KMS-11 (cell line): ENCODE measurements around the gene MOGAT2.

ENCODE experiments used
- H2AFZ ChIP-seq: fragments of 200-600 bp; sonication (generic); 2 replicates; pipeline ENCODE4 v1.6.1; 2016; ENCODE audit warnings: antibody characterized with exemption, mixed run types, low read depth
- H3K27ac ChIP-seq: fragments of 200-600 bp; sonication (generic); 2 replicates; pipeline ENCODE4 v1.6.1; 2016; ENCODE audit warnings: mild to moderate bottlenecking, mixed run types
- H3K27me3 ChIP-seq: fragments of 200-600 bp; sonication (generic); 2 replicates; pipeline ENCODE4 v1.6.1; 2017; ENCODE audit warnings: mild to moderate bottlenecking, low read depth, mixed run types, moderate library complexity; ENCODE audit not compliant: insufficient read depth
- H3K36me3 ChIP-seq: fragments of 200-600 bp; sonication (generic); 2 replicates; pipeline ENCODE4 v1.6.1; 2017; ENCODE audit warnings: mild to moderate bottlenecking, mixed run types; ENCODE audit not compliant: insufficient read depth
- H3K4me1 ChIP-seq: fragments of 200-600 bp; sonication (generic); 2 replicates; pipeline ENCODE4 v1.6.1; 2016; ENCODE audit warnings: mild to moderate bottlenecking, low read depth, mixed run types; ENCODE audit not compliant: poor library complexity, severe bottlenecking
- H3K4me2 ChIP-seq: fragments of 200-600 bp; sonication (generic); 2 replicates; pipeline ENCODE4 v1.7.0; 2016; ENCODE audit warnings: mild to moderate bottlenecking, mixed run types
- H3K4me3 ChIP-seq: fragments of 200-600 bp; sonication (generic); IDR thresholded peaks from 2 replicates; pipeline ENCODE4 v1.6.1; 2017; ENCODE audit warnings: low read depth, low read length, mixed read lengths; ENCODE audit not compliant: insufficient read depth
- H3K79me2 ChIP-seq: fragments of 200-600 bp; sonication (generic); 2 replicates; pipeline ENCODE4 v1.6.1; 2016; ENCODE audit warnings: low read depth, mixed run types; ENCODE audit not compliant: insufficient read depth
- H3K9ac ChIP-seq: fragments of 200-600 bp; sonication (generic); 2 replicates; pipeline ENCODE4 v1.6.1; 2016; ENCODE audit warnings: mild to moderate bottlenecking, mixed run types
- H4K20me1 ChIP-seq: fragments of 200-600 bp; sonication (generic); 2 replicates; pipeline ENCODE4 v1.6.1; 2016; ENCODE audit warnings: mild to moderate bottlenecking, mixed run types; ENCODE audit not compliant: insufficient read depth
- TF ChIP-seq, protein P1 (sequence below): fragments of 200-600 bp; sonication (generic); conservative IDR thresholded peaks from 2 replicates; pipeline ENCODE4 v1.6.1; 2017; ENCODE audit warnings: low read depth, mild to moderate bottlenecking, antibody characterized with exemption, low read length, moderate library complexity, mixed read lengths

MOGAT2 gene

DNA sequence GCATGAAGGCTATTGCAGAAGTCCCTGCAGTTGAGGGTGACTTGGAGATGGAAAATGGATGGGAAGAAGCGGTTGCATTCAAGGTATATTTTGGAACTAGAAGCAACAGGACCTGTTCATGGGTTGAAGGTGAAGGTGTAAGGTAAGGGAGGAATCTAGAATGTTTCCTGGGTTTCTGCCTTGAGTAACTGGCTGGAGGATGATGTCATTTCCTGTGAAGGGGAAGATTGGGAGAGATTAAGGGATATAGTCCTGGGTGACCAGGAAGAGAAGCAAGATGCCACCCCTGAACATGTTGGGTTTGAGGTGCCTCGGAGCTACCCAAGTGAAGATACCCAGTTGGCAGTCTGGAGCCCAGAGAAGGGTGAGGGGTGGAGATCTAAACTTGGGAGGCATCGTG is 12.1 kb upstream of the MOGAT2 start:
- no peak overlapping the region for H3K9ac ChIP-seq
- H3K27ac ChIP-seq: no peak overlapping the region
- no peaks in the 10 kb centered on the region for H3K79me2 ChIP-seq
- H3K4me3 ChIP-seq: no peak overlapping the region
- no peaks in the 10 kb centered on the region for H3K36me3 ChIP-seq
- H3K4me2 ChIP-seq: no peak overlapping the region
- no peaks in the 10 kb centered on the region for H4K20me1 ChIP-seq
- H3K4me1 ChIP-seq: no peaks in the 10 kb centered on the region
- peak overlapping the region; percentile 39; the same call in 1 of the 2 replicates for H2AFZ ChIP-seq
- H3K27me3 ChIP-seq: no peaks in the 10 kb centered on the region
- TF ChIP-seq, protein P1, sequence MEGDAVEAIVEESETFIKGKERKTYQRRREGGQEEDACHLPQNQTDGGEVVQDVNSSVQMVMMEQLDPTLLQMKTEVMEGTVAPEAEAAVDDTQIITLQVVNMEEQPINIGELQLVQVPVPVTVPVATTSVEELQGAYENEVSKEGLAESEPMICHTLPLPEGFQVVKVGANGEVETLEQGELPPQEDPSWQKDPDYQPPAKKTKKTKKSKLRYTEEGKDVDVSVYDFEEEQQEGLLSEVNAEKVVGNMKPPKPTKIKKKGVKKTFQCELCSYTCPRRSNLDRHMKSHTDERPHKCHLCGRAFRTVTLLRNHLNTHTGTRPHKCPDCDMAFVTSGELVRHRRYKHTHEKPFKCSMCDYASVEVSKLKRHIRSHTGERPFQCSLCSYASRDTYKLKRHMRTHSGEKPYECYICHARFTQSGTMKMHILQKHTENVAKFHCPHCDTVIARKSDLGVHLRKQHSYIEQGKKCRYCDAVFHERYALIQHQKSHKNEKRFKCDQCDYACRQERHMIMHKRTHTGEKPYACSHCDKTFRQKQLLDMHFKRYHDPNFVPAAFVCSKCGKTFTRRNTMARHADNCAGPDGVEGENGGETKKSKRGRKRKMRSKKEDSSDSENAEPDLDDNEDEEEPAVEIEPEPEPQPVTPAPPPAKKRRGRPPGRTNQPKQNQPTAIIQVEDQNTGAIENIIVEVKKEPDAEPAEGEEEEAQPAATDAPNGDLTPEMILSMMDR: no peak

DNA sequence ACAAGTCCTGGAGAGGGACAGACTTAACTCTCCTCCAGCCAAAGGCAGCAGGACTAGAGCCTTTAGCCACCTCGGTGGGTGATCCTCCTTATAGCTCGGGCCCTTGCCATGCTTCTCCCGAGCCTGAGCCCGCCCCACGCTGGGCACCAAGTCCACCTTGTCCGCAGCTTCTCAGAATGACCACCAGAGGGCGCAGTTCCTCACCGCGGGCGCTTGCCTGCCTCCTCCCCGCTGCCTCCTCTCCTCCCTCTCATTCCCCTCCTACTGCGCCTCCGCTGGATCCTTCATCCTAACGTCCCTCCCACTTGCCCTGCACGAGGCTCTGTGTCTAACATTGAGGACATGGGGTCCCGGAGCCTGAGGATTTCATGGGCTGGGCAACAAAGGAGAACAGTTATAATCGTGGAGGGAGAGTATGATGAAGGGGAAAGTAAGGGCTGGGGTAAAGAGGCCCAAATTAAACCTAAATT is 11.3 kb upstream of the MOGAT2 start:
- H3K4me3 ChIP-seq: no peak overlapping the region
- no peaks in the 10 kb centered on the region for H3K4me1 ChIP-seq
- H4K20me1 ChIP-seq: no peaks in the 10 kb centered on the region
- H3K9ac ChIP-seq: no peak overlapping the region
- TF ChIP-seq, protein P1: peak; percentile 90
- no peak overlapping the region for H3K27ac ChIP-seq
- H3K27me3 ChIP-seq: no peaks in the 10 kb centered on the region
- no peaks in the 10 kb centered on the region for H3K36me3 ChIP-seq
- peak overlapping the region; percentile 39; the same call in 1 of the 2 replicates for H2AFZ ChIP-seq
- no peaks in the 10 kb centered on the region for H3K79me2 ChIP-seq
- peak overlapping the region; percentile 9; the same call in 1 of the 2 replicates for H3K4me2 ChIP-seq

DNA sequence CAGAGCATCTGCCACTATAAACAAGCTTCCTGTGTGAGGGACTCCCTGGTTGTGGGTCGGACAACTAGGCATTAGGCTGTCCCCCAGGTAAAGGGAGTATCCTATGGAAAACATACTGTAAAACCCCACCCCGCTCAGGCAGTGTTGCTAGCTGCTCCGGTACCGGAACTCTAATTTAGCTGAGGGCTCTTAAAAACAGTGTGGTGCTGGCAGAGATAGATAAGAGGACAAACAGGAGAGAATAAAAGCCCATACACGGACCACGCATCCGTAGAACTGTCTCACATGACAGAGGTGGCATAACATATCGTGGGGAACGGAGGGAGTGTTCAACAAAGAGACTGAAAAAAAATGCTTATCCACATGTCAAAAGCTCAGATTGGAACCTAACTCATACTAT is 3.4 kb upstream of the MOGAT2 start:
- H3K27me3 ChIP-seq: no peaks in the 10 kb centered on the region
- no peaks in the 10 kb centered on the region for H3K79me2 ChIP-seq
- H3K27ac ChIP-seq: no peak overlapping the region
- H4K20me1 ChIP-seq: no peaks in the 10 kb centered on the region
- H3K36me3 ChIP-seq: no peaks in the 10 kb centered on the region
- H3K4me3 ChIP-seq: no peak overlapping the region
- no peak overlapping the region for H3K9ac ChIP-seq
- TF ChIP-seq, protein P1: no peak
- H3K4me2 ChIP-seq: no peak overlapping the region
- H3K4me1 ChIP-seq: peaks cover 7% of the 10 kb centered on the region
- no peak overlapping the region for H2AFZ ChIP-seq

DNA sequence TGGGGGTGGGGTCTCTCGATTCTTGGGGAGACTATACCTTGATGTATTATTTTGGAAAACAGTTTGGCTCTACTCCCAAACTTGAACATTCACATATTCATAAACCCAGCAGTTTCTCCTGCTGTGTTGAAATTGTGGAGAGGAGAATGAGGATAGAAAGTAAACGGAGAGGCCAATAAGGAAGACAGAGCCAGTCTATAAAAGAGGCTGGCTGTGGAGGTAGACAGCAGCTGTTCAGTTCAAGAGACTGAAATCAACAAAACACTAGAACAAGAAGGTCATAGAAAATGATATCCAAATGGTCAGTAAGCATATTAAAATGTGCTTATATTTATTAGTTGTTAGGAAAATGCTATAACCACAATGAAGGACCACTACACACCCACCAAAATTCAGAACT is 1.9 kb upstream of the MOGAT2 start:
- Histone ChIP-seq H3K4me2 (no peak overlapping the region), H3K27me3 (no peaks in the 10 kb centered on the region), H3K4me1 (peaks cover 10% of the 10 kb centered on the region), H2AFZ (no peak overlapping the region), H4K20me1 (no peaks in the 10 kb centered on the region), H3K36me3 (no peaks in the 10 kb centered on the region), H3K79me2 (no peaks in the 10 kb centered on the region), H3K9ac (no peak overlapping the region), H3K27ac (no peak overlapping the region), H3K4me3 (no peak overlapping the region)
- TF ChIP-seq, protein P1: no peak
